NCI-H2107 treated with DMSO at 0.1 percent for 48 hours (cell line): ENCODE data around the gene AARS2.
"Not testable (repeated sequence)": the region's sequence is repeated elsewhere in the genome, so short reads cannot be mapped to it uniquely, and the experiment has no call there.

Experiments
- DNase-seq: peaks from one replicate; lab custom pipeline; 2025; ENCODE audit not compliant: unreplicated experiment; lab: John Stamatoyannopoulos, UW

Gene AARS2

DNA sequence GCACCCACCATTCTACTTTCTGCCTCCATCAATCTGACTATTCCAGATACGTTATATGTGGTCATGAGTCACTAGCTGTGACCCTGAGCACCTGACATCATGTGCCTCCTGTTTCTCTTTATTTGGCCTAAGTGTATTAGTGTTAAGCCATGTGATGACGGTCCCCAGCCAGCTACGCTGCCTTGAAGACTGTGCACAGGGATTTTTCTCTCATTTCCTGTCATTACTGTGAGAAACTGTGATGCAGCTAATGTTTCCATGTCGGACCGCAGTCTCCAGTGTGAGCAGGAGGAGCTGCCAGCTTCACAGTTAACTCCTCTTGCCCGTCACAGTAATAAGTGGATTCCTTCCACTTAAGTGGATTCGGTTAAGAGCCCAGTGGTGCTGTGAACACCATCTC, 19.4 kb upstream of the AARS2 start:
- DNase-seq, result no peak

DNA sequence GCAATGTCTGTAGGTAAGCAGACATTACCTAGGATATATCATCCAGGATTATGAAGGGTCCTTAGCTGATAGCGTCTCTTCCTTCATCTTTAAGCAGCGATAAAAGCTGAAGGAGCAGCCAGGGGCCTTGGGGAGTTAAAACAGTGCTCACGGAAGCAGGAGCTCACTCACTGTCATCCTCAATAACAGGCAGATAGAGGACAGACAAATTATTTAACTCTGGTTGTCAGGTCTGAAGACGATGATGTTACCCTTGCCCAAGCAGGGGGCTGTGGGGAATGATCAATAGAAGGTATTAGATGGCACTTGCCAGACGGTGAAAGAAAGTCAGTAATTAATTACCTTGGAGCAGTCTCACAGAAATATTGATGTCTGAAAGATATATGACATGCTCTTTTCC, 16.7 kb upstream of the AARS2 start:
- no peak for DNase-seq

DNA sequence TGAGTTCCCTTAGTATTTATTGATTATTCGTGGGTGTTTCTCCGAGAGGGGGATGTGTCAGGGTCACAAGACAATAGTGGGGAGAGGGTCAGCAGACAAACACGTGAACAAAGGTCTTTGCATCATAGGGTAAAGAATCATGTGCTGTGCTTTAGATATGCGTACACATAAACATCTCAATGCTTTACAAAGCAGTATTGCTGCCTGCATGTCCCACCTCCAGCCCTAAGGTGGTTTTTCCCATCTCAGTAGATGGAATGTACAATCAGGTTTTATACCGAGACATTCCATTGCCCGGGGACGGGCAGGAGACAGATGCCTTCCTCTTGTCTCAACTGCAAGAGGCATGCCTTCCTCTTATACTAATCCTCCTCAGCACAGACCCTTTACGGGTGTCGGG, 15.1 kb upstream of the AARS2 start:
- not testable (repeated sequence) for DNase-seq

DNA sequence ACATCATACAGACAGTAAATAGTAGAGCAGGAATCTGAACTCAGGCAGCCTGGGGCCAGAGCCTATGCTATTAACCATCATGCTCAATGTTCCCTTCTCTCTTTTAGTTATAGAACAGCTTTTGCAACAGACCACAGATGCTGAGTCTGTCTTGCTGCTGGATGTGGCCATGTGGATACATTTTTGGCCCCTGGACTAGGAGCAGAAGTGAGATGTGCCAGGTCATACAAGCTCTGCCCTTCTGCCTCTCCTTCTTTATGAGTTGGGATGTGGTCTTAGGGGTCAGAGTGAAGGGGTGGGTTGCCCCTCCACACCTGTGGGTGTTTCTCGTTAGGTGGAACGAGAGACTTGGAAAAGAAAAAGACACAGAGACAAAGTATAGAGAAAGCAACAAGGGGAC, 14.6 kb upstream of the AARS2 start:
- no peak for DNase-seq

DNA sequence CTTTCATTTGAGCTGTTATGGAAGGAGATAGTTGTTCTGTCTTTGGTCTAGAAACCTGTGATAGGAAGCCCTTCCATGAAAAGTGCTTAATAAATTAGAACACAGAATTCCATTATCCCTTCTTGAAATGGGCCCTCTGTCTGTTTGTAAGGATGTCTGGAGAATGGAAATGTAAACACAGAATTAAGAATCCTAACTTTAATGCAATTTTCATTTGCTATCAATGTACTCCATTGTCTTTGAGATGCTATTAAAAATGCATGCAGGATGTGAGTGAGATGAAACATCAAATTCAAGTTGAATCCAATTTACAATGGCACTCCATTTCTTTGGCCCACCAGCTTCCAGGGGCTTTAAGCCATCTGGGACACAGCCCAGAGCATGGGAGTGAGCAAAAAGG, 13.9 kb upstream of the AARS2 start:
- DNase-seq, result no peak

DNA sequence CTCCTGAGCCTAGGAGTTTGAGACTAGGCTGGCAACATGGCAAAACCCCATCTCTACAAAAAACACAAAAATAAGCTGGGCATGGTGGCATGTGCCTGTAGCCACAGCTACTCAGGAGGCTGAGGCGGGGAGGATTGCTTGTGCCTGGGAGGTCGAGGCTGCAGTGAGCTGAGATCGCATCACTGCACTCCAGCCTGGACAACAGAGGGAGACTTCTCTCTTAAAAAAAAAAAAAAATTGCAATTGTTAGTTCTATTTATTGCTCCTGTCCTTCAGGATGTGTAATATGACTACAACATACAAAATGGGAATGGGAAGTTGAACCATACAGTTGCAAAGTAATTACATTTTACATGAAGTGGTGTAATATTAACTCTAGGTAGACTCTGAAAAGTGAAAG, 8.1 kb upstream of the AARS2 start:
- no peak for DNase-seq

DNA sequence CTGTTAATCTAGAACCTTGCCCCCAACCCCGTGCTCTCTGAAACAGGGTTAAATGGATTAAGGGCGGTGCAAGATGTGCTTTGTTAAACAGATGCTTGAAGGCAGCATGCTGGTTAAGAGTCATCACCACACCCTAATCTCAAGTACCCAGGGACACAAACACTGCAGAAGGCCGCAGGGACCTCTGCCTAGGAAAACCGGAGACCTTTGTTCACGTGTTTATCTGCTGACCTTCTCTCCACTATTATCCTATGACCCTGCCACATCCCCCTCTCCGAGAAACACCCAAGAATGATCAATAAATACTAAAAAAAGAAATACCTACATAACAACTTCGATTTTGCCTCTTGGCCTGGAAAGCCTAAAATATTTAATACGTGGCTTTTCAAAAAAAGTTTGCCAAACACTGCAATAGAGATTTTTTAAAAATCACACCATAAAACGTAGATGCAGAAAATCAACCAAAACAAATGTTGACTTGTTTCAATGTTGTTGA, 4.0 kb upstream of the AARS2 start:
- DNase-seq, result not testable (repeated sequence)

DNA sequence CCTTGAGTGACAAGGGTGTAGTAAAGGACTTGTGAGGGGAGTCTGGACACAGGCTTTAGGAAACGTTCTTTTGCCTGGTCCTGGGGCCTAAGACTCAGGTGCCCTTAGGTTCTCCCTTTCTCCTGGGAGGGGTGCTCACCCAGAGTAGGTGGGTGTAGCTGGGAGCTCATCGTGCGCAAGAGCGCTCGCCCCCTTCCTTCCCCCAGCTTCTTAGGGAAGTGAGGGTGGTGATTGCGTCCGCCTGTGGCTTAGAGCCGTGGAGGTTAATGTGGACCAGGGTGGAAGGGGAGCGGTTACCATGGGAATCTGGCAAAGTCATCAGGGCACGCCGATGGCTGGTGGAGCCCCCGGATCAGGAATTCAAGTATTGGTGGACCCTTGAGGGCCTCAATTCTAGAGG, 3.3 kb upstream of the AARS2 start:
- no peak for DNase-seq

DNA sequence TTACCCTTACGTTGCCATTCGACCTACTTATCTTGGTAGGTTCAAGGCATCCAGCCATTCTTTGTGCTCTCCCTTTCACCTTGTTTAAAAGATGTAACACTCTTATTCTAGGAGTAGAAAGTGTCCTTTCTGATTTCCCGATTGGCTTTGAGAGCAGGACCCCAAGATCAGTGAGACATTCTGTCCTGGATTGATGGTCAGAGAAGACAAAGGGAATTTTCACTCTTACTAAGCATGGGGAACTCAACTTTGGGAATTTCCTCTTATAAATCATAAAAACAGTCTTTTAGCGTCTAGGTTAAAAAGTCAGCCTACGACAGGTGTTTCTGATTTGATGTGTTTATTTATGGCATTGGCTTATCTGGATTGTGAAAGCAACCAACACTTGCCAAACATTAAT, 2.8 kb upstream of the AARS2 start:
- DNase-seq, result no peak

DNA sequence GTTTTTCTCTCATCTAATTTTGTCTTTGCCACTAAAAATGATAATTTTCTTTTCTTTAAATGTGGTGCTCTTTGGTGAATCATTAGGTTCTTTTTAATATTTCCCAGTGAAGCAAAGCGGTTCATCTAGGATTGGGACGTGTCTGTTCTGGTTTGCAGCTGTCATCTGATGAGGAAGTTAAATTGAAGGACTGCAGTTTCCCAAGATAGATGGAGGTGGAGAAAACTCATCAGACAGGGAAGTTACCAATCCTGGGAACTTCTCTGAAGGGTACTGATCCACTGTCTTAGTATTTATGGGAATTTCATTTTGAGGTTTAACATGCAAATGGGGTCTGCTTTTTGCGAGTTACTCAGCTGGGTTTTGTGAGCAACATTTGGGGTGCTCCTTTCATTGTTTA, 2.4 kb upstream of the AARS2 start:
- DNase-seq, result no peak

DNA sequence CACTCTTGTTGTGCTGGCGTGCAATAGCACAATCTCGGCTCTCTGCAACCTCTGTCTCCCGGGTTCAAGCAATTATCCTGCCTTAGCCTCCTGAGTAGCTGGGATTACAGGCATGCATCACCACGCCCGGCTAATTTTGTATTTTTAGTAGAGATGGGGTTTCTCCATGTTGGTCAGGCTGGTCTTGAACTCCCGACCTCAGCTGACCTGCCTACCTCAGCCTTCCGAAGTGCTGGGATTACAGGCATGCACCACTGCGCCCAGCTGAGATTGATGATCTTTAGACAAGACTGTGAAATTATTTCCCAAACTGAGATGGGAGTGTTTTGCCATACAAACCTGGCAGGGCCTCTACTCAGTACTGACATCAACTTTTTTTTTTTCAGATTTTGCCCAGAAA, 1.5 kb upstream of the AARS2 start:
- DNase-seq, result not testable (repeated sequence)

DNA sequence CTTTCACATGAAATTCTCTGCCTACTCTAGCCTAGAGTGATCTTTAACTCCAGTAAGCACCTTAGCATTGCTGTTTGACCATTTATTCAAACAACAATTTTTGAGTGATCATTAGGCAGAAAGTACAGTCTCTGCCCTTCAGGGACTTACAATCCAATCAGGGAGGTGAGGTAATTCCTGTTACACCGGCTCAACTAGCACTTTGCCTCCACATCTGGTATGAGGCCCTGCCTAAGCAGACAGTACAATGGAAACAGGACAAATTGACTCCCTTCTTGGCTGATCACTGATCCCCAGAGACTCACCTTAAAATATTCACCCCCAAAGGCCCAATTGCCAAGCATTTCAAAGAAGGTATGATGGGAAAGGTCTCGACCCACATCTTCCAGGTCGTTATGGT, 1.4 kb downstream of the AARS2 start:
- no peak for DNase-seq

DNA sequence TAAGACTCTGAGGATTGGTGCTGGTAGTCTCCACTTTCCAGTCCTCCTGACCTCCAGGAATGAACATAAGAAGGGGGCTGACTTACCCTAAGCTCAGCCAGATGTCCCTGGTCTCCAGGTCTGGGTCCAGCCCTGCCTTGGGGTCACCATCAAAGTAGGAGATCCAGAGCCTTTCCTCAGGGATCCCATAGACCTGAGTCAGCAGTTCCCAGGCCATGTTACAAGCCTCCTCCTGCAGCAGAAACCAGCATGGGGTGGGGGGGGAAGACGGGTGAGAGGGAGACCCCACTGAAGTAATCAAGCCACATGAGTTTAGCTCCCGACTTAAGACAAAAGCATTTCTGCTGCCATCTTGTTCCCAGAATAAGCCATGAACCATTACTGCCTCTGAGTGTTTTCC, 1.8 kb downstream of the AARS2 start:
- DNase-seq, result no peak

DNA sequence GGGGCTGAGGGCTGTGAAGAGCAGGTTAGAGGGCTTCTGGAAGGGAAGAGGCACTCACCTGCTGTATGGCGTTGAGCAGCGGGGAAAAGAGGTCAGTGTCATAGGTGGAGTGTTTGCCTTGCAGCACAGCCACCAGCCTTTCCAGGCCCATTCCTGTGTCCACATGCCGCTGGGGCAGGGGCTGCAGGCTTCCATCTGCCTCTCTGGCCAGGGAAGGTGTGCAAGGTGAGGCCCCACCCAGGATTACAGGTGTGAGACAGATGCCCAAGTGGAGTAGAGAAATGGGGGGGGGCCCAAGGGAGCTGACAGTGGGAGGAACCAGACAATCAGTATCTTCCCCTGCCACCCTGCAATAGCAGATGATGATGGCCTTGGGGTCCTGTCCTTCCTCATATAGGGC, 2.9 kb downstream of the AARS2 start:
- no peak for DNase-seq

DNA sequence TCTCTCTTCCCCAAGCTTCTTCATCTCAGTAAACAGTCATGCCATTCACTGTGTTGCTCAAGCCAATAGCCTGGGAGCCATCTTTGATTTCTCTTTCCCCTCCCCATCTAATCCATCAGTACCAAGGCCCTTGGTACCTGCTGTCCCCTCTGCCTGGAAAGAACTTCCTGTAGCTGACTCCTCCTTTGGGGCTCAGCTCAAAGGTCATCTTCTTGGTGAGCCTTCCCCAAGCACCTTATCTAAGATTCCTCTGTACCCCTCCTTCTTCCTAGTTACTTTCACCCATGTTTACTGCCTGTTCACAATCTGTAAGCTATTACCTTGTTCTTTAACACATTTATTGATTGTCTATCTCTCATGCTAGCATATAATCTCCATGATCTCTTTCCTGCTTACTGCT, 3.5 kb downstream of the AARS2 start:
- no peak for DNase-seq

DNA sequence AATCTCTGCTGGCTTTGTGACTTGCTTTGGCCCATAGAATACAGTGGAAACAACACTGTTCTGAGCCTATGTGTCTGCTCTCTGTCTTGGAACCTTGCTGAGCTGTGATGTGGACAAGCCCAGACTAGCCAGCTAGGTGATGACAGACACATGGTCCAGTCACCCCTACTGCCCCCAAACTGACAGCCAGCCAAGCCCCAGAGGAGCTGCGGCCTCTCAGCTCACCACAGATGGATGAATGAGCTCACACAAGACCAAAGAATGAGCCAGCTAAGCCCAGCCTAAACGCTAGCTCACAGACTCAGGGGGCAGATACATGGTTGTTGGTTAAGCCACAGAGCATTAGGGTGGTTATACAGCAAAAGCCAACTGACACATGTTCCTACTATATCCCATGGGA, 4.1 kb downstream of the AARS2 start:
- no peak for DNase-seq

DNA sequence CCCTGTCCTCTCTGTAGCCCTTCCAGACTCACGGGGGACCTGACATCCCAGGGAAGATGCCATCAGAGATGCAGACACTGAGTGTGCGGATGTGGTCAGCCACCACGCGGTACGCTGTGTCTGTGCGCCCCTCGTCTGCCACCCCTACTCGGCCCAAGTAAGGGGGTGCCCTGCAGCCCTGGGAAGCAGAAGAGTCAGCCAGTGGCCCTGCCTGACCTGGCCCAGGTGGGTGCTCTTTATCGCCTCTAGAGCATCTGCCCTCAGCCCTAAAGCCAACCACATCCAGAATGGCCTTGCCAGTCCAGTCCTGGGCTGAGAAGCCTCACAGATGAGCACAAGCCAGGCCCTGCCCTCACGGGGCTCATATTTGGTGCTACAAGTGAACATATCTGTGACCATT, 5.9 kb downstream of the AARS2 start:
- DNase-seq, result no peak

DNA sequence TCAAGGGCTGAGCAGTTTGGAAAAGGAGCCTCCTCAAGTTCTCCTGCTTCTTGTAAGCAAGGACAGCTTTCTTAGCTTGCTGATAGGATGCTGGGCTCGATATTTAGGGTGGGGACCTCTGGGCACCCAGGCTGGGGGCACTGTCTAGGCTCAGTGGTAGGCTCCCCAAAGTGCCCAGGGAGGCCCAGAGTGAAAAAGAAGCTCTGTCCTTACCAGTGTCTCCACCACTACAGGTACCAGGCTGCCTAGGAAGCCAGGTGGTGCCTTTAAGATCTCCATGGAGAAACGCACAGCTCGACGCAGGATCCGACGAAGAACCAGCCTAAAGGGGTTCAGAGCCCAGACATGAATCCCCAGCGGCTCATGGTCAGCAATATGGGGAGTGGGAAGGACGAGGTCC, 6.4 kb downstream of the AARS2 start:
- DNase-seq, result no peak

DNA sequence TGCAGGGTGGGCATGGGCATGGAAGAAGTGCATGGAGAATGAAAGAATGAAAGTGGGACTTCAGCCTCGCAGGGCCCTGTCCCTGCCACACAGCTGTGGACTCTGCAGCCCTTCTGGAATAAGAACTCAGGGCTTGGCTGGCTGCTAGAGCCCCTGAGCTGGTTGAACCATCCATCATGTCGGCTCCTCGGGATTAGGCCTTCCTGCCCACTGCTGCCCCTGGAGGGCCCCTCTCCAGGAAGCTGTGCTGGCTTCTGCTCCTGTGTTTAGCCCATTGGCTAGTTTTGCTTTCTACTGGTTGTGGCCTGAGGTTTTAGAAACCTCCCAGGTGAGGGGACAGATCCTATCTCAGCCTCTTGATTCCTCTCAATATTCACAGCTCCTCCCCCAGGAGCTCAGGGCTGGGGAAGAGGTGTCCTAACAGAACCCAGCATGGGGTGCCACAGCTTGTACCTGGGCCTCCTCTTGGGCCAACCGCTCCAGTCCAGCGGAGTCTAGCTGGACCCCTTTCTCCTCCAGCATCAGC, 7.9 kb downstream of the AARS2 start:
- DNase-seq, result no peak

DNA sequence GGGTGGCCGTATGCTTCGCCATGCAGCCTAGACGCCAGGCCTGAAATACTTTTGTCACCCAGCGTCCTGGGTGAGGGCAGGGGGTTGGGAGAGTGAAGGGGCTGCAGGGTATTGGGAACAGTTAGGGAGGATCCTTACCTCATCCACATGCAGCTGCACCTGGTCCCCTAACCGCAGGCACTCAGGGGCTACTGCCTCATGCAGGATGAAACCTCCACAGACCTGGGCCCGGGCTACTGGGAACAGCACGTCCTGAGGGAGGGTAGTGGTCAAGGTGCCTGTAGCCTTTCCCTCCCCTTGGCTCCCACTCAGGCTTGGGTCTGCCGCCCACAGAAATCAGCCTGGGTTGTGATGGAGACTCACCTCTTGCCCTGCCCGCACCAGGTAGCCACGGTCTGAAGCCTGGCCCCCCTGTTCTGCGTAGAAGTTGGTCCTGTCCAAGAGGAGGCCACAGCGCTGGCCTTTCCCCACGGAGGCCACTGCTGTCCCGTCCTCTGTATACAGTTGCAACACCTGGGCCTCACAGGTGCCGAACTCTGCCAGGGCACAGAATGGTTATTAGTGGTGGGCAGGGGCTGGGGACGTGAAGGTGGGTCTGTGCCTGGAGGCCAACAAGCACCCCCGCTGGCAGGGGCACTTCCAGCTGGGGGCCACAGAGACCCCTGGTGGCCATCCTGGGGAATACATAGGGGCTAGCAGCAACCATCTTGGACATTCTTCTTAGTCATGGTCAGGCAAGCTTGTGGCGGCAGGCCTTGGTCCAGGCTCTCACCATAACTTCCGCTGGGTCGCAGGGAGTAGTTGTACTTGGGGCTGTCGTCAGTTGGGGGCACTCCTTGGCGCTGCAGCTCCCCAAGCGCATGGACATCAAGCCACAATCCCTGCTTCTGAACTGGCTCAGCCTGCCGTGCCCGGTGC, 8.6 kb downstream of the AARS2 start:
- no peak for DNase-seq

DNA sequence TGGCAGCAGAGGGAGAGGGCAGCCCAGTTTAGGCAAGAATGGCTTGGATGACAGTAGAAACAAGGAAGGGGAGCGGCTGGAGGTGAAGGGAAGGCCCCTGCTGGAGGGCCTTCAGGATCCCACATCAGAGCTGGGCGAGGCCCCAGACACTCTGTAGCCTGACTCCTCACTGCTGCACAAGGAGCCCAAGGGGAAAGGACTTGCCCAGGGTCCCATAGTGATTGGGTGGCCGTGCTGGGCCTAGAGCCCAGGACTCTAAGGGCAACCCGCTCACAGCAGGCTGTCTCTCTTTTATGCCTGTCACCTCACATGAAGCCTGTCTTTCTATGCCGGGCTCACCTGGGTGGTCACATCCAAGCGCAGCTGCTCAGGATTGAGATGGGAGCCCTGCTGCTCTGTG, 9.3 kb downstream of the AARS2 start:
- no peak for DNase-seq

DNA sequence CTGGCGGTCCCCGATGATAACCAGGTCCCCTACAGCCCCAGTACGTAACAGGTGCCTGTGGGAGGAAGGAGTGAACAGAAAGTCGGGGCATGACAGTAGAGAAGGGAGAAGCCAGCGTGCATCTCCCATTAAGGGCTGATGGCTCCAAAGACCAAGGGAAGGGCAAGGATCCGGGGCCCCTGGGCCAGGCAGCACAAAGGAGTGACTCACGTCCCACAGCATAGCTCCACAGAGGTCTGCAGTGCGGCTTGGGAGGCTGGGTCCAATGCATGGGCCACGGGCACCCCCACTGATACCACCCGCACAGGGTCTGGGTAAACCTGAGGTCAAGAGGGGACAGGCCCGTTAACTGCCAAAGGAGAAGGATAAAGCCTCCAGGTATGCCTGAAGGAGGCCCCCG, 10.3 kb downstream of the AARS2 start:
- no peak for DNase-seq
